Measurements from ENCODE around the gene SLITRK5. TPM values are rescaled to one million over a fixed set of nuclear protein-coding genes. Genes with fewer than 3 reads are reported as not detected.
A peak's percentile ranks its signal among the peaks of the same experiment; 100 is the strongest.

SLITRK5 gene, protein sequence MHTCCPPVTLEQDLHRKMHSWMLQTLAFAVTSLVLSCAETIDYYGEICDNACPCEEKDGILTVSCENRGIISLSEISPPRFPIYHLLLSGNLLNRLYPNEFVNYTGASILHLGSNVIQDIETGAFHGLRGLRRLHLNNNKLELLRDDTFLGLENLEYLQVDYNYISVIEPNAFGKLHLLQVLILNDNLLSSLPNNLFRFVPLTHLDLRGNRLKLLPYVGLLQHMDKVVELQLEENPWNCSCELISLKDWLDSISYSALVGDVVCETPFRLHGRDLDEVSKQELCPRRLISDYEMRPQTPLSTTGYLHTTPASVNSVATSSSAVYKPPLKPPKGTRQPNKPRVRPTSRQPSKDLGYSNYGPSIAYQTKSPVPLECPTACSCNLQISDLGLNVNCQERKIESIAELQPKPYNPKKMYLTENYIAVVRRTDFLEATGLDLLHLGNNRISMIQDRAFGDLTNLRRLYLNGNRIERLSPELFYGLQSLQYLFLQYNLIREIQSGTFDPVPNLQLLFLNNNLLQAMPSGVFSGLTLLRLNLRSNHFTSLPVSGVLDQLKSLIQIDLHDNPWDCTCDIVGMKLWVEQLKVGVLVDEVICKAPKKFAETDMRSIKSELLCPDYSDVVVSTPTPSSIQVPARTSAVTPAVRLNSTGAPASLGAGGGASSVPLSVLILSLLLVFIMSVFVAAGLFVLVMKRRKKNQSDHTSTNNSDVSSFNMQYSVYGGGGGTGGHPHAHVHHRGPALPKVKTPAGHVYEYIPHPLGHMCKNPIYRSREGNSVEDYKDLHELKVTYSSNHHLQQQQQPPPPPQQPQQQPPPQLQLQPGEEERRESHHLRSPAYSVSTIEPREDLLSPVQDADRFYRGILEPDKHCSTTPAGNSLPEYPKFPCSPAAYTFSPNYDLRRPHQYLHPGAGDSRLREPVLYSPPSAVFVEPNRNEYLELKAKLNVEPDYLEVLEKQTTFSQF
- total RNA-seq = 7.3 TPM

DNA sequence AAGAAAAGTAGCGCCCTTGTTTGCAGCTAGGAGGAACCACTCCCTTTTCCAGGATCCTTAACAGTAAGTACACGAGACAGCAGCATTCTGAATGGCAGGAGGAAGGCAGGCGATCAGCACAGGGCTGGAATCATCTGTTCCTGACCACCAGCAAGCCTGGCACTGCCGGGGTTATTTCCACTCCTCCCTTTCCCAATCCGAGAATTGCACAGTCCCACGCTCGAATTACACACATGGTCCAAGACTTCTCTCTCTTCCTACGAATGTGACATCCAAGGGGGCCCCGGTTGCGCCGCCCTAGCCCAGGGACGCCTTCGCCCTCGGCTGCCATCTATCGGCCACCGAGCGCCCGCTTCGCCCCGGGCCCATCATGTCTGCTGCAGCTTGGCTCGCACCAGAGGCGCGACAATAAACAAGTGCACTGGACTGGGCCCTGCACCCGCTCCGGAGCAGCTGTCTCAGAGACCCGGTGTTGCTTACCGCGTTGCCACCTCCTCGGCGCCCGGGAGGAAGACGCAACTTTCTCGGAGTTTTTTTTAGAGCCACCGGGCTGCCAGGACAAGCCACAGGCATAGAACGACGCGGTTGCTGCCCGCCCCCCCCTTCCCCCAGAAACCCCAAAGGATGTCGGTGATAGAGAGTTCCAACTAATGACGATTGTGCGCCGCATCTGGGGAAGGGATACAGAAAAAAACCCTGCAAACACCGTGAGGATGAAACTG lies at the start of gene SLITRK5:
TSS of gene SLITRK5 (plus strand) at position 341 of the 722 bp plus-strand sequence. CDS start 4,018 bp downstream, outside the sequence.
- peak; percentile 95 for DNase-seq

DNA sequence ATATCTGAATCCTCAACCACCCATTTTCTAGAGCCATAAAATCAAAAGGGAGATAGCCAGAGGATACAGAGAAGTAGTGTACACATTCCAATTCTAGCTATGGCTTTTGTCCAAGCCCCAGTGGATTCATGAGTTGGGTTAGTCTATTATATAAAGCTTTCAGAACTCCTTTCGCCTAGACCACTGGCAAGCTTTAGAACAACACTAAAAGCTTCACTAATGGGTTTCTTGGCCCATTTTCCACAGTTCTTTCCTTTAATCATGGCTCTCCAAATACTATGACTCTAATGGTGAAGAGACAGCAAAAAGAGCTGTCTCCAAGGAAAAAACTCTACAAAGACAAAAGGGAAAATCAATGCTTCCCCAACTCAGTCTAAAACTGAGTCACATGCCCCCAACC lies 48.2 kb upstream of the SLITRK5 start:
- peak; percentile 50 for DNase-seq

DNA sequence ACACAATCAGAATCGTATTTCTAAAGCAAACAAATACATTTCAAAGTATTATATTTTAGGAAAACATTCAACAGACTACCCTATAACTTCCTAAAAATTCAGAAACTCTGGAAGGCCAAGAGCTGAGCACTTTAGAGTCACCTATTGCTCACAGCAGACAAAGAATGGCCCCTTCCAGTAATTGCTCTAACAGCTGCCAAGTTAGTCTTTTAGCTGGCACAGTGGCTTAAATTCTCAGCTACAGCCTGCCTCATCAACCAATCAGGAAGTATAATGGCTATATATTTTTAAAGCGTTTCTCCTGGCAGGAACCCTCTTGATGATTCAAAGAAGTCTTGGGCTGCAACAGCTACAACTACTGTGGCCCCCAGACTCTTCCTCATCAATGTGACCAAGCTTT lies 14.9 kb upstream of the SLITRK5 start:
- DNase-seq = peak; percentile 61

DNA sequence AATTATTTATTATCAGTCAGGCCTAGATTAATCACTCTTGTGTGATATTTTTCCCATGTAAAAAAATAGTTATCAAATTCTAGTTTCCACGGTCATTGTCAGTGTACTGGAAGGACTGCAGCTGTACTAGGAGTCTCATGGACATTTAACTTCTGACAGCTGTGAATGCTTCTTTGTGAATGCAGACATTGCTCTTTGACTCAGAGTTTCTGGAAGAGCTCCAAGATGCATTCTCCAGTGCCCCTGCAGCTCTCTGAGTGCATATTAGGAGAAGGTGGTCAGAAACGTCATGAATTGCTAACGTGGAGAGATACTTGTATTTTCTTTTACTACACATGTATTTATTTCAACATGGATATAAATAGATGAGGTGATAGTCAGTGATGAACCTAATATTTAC lies 9.7 kb upstream of the SLITRK5 start:
- DNase-seq = peak; percentile 87

DNA sequence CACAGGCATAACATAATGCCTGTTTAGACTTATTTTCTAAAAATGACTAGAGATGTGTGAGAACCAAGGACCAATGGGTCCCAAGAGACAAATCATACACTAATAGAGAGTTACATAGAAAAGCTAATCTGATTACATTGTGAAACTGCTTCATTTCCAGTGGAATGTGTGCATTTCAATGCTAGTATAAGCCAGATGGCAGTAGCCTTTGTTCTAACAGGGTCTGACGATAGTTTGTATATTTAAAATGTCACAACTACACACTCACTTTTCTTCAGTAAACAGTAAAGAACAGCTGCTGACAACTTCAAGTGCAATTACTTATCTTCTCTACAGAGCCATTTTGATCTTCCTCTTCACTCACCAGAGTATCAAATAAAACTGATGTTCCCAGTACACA lies 4.3 kb upstream of the SLITRK5 start:
- peak; percentile 53 for DNase-seq

DNA sequence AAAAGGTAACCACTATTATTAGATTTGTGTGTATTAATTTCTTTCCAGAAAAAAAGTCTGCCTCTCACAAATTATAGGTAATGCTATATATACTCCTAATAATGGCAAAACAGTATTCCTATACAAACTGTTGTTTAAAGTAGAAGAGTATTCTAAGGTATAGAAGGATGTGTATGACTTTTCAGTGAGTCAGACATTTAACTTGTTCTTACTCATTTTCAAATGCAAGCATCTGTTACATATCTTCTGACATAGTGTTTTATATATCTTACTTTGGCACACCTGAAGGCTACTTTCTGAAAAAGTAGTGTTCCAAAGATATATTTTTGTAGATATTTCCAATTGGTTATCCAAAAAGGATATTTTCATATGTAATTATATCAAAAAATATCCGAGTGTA lies 3.5 kb upstream of the SLITRK5 start:
- DNase-seq = no peak

DNA sequence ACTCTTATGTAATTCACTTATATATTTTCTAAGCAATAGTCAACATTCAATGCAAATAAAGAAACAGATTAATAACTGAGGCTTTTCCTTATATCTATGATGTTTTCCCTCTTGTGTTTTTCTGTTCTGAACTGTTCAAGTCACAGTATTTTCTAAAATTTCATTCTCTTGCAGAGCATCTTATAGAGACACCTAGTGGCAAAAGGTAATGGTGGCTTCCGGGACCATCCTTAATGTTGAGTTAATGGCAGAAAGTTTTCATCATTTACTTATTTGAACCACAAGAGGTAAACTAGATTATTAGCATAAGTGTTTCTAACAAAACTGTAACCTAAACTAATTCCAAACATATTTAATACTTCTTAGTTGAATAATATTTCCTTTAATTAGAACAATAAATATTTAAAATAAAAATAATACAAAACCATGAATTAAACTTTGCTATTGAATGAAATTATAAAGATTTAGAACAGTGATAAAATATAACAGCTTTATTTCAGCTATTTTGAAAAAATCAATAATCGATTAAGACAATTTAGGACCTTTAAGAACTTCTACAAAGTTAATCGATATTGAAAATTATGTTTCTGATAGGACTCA lies 1.7 kb upstream of the SLITRK5 start:
- DNase-seq = peak; percentile 77

DNA sequence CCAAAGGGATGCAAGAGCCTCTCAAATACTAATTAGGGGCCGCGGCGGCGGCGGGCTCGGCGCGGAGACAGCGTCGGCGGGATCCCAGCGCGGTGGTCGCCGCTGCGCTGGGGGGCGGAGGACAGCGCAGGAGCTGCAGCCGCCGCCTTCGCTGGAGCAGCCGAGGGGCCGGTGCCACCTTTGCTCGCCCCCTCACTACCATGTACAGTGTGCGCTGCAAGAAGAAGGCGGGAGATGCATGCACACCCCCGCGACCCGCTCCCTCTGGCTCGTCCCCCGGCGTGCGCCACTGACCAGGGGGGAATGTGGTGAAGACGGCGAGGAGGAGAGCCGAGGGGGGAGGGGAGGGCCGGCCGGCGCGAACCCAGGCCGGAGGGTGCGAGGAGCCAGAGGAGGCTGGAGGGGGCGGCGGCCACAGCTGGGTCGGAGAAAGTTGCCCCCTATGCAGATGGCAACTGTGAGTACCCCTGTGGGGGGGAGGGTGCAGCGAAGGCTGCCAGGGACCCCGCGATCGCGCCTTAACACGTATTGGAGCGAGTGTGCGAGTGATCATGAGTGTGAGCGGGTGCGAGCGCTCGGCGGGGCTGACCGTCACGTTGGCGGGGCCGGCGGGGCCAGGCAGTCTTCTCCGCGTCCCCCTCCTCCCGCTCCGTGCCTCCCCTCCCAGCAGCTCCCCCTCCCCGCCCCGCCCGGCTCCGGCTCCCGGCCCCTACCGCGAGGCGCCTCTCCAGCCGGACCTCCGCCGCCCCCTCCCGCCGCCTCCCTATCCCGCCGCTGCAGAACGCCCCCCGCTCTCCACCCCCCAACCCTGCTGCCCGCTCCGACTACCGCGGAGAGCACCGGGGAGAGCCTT lies 808 bp downstream of the SLITRK5 start:
- DNase-seq = peak; percentile 53

DNA sequence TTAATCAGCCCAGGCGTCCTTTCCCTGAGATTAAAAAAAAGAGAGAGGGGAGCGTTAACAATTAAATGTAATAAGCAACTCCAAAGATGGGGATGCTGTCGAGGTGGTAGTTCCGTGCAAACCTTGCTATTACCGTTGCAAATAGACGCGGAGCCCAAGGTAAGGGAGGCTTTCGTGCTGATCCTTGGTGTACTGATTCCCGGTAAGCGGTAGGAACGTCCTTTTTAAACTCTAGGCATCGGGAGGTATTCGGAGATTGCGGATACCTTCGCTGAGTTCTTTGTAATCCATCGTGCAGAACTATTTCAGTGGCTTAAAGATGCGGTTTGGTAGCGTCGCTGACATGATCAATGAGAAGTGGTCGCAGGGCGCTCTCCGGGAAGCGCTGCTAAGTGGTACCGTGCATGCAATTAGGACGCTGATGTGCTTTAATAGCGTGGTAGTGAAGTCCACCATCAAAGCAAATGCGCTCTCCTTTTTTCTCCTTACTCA lies 3.1 kb downstream of the SLITRK5 start:
- DNase-seq = peak; percentile 35

DNA sequence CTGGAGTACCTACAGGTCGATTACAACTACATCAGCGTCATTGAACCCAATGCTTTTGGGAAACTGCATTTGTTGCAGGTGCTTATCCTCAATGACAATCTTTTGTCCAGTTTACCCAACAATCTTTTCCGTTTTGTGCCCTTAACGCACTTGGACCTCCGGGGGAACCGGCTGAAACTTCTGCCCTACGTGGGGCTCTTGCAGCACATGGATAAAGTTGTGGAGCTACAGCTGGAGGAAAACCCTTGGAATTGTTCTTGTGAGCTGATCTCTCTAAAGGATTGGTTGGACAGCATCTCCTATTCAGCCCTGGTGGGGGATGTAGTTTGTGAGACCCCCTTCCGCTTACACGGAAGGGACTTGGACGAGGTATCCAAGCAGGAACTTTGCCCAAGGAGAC lies 4.7 kb downstream of the SLITRK5 start:
- DNase-seq = no peak

DNA sequence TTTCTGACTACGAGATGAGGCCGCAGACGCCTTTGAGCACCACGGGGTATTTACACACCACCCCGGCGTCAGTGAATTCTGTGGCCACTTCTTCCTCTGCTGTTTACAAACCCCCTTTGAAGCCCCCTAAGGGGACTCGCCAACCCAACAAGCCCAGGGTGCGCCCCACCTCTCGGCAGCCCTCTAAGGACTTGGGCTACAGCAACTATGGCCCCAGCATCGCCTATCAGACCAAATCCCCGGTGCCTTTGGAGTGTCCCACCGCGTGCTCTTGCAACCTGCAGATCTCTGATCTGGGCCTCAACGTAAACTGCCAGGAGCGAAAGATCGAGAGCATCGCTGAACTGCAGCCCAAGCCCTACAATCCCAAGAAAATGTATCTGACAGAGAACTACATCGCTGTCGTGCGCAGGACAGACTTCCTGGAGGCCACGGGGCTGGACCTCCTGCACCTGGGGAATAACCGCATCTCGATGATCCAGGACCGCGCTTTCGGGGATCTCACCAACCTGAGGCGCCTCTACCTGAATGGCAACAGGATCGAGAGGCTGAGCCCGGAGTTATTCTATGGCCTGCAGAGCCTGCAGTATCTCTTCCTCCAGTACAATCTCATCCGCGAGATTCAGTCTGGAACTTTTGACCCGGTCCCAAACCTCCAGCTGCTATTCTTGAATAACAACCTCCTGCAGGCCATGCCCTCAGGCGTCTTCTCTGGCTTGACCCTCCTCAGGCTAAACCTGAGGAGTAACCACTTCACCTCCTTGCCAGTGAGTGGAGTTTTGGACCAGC lies 5.3 kb downstream of the SLITRK5 start:
- DNase-seq = no peak

DNA sequence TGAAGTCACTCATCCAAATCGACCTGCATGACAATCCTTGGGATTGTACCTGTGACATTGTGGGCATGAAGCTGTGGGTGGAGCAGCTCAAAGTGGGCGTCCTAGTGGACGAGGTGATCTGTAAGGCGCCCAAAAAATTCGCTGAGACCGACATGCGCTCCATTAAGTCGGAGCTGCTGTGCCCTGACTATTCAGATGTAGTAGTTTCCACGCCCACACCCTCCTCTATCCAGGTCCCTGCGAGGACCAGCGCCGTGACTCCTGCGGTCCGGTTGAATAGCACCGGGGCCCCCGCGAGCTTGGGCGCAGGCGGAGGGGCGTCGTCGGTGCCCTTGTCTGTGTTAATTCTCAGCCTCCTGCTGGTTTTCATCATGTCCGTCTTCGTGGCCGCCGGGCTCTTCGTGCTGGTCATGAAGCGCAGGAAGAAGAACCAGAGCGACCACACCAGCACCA lies 5.9 kb downstream of the SLITRK5 start:
- no peak for DNase-seq

DNA sequence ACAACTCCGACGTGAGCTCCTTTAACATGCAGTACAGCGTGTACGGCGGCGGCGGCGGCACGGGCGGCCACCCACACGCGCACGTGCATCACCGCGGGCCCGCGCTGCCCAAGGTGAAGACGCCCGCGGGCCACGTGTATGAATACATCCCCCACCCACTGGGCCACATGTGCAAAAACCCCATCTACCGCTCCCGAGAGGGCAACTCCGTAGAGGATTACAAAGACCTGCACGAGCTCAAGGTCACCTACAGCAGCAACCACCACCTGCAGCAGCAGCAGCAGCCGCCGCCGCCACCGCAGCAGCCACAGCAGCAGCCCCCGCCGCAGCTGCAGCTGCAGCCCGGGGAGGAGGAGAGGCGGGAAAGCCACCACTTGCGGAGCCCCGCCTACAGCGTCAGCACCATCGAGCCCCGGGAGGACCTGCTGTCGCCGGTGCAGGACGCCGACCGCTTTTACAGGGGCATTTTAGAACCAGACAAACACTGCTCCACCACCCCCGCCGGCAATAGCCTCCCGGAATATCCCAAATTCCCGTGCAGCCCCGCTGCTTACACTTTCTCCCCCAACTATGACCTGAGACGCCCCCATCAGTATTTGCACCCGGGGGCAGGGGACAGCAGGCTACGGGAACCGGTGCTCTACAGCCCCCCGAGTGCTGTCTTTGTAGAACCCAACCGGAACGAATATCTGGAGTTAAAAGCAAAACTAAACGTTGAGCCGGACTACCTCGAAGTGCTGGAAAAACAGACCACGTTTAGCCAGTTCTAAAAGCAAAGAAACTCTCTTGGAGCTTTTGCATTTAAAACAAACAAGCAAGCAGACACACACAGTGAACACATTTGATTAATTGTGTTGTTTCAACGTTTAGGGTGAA lies 6.6 kb downstream of the SLITRK5 start:
- DNase-seq = peak; percentile 61

DNA sequence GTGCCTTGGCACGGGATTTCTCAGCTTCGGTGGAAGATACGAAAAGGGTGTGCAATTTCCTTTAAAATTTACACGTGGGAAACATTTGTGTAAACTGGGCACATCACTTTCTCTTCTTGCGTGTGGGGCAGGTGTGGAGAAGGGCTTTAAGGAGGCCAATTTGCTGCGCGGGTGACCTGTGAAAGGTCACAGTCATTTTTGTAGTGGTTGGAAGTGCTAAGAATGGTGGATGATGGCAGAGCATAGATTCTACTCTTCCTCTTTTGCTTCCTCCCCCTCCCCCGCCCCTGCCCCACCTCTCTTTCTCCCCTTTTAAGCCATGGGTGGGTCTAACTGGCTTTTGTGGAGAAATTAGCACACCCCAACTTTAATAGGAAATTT lies 7.2 kb downstream of the SLITRK5 start:
- DNase-seq = no peak

DNA sequence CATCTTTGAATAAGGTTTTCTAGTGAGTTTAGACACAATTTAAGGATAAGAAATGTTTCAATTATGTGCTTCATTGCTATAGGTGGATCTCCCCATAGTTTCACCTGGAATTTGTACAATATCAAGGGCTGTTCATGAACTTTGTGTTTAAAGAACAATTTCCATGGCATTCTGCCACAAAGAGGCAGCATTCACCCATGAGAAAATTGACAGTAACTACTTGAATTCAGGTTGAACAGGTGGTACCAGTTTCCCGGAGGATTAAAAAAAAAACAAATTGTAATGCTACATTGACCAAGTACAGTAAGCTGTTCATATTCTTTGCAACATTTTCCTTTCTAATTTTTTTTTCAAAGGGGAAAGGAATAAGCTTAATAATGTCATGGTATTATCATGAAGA lies 9.1 kb downstream of the SLITRK5 start:
- DNase-seq = peak; percentile 78

DNA sequence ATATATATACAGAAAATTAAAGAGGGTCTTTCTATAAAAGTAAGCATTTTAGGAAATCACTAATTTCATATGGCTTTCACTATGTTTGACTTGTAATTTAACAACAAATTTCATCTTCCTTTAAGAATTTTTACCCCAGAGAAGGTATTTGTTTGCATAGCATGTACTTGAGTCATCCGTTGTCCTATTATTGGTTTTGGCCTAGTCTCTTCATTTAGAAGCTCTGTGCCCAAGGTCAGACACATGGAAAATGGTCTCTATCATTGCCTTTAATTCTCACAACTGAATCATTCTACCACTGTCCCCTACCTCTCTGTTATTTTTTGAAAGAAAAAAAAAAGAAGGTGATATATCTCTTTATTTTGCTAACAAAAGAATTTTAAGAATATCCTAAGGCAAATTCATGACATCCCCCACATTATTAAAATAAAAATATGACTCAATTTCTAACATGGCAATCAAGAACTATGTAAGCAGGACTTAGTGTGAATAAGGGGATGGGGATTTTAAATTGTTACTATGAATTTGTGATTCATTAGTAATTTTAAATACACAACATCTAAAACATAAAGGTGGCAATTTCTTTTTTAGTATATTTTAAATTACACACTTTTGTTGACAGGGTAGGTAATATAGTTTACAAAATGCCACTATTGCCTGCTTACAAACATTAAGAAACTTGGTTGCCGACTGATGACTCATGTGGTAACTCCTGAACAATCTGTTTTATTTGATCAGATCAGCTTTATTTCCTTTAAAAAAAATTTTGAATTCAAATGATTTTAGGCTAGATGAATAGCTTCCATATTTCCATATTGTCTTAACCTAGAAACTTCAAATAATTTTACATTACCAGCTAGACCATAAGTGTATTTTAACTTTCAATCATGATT lies 13.9 kb downstream of the SLITRK5 start:
- DNase-seq = no peak

DNA sequence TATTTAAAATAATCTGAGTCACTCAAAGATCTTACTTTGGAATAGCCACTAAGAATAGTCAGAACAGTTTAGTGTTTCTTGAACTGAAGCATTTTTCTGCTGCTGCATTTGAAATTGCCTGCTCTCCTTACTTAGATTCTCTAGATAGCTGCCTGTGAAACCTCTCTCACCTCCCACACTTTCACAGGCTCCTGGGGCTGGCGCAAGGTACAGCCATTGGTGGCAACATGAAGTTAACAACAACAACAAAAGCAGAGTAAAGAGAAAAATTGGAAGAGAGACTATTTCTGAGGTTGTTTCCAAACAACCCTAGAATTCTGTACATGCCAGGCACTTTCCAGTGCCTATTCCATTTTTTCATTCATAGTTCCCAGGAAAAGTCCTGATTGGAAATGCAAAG lies 25.3 kb downstream of the SLITRK5 start:
- DNase-seq = no peak

DNA sequence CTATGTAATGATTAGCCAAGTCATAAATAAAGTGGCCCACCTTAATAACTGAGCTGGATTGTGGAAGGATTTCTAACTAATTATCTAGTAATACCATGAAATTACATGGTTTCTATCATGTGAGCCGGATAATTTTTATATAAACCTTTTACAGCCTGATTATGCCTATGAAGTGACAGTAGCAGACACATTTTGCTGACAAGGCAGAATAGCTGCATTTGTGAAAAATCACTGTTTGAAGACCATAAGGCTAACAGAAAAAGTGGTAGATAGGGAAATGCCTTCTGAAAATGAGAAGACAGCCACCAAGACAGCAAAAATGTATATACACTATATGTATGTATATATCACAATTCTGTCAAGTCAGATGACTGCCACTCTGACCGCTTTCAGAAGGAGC lies 27.1 kb downstream of the SLITRK5 start:
- no peak for DNase-seq
